ENCODE measurements around the gene PPM1H.

Gene PPM1H

GRCh38 chr12:62805517-62805916, 129.4 kb downstream of the PPM1H start:
- Histone ChIP-seq H4K20me1 (ENCODE audit: insufficient read depth, low read length) (no peaks in the 10 kb centered on the region), H3K36me3 (ENCODE audit: insufficient read depth, low read length) (no peaks in the 10 kb centered on the region), H3F3A (ENCODE audit: insufficient read depth, low read length) (no peaks in the 10 kb centered on the region), H3K27me3 (ENCODE audit: insufficient read depth, low read length) (no peaks in the 10 kb centered on the region), H3K4me3 (ENCODE audit: low read depth, low read length, poor library complexity, severe bottlenecking) (no peak overlapping the region), H3K4me1 (ENCODE audit: insufficient read depth, low read length, severe bottlenecking) (no peaks in the 10 kb centered on the region), H3K9me2 (ENCODE audit: low read depth, low read length) (no peaks in the 10 kb centered on the region), H3K9ac (ENCODE audit: low read length) (no peak overlapping the region), H3K4me2 (ENCODE audit: low read length) (no peak overlapping the region), H3K79me2 (ENCODE audit: insufficient read depth, low read length) (no peaks in the 10 kb centered on the region), H3K9me3 (ENCODE audit: low read length) (no peaks in the 10 kb centered on the region), H2AFZ (ENCODE audit: low read length) (no peak overlapping the region), H3K27ac (ENCODE audit: low read depth, low read length, poor library complexity, severe bottlenecking) (no peak overlapping the region)
- TF ChIP-seq CTCF (IDR thresholded peaks at IDR 0.05; ENCODE audit: low read length) = no peak

DNA sequence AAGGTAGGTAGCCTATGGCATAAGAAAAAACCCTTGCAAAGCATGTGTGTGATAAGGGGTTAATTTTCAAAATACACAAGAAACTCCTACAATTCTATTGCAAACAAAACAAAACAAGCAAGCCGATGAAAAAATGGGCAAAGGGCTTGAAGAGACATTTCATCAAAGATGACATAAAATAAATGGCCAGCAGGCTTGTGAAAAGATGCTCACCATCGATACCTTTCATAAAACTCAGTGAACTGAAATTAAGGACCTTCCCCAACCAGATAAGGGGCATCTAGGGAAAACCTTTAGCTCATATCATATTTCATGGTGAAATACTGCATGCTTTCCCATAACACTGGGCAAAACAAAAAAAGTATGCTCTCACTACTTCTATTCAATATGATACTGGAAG, 131.2 kb downstream of the PPM1H start:
- Histone ChIP-seq H3K27ac (ENCODE audit: low read depth, low read length, poor library complexity, severe bottlenecking) (no peak overlapping the region), H4K20me1 (ENCODE audit: insufficient read depth, low read length) (no peaks in the 10 kb centered on the region), H3K4me1 (ENCODE audit: insufficient read depth, low read length, severe bottlenecking) (no peaks in the 10 kb centered on the region), H3K9ac (ENCODE audit: low read length) (no peak overlapping the region), H3K36me3 (ENCODE audit: insufficient read depth, low read length) (no peaks in the 10 kb centered on the region), H3K9me2 (ENCODE audit: low read depth, low read length) (no peaks in the 10 kb centered on the region), H3K27me3 (ENCODE audit: insufficient read depth, low read length) (no peaks in the 10 kb centered on the region), H3F3A (ENCODE audit: insufficient read depth, low read length) (no peaks in the 10 kb centered on the region), H3K4me2 (ENCODE audit: low read length) (no peak overlapping the region), H3K9me3 (ENCODE audit: low read length) (no peaks in the 10 kb centered on the region), H3K4me3 (ENCODE audit: low read depth, low read length, poor library complexity, severe bottlenecking) (no peak overlapping the region), H3K79me2 (ENCODE audit: insufficient read depth, low read length) (no peaks in the 10 kb centered on the region), H2AFZ (ENCODE audit: low read length) (no peak overlapping the region)
- TF ChIP-seq CTCF (IDR thresholded peaks at IDR 0.05; ENCODE audit: low read length) (no peak), EZH2 (IDR thresholded peaks at IDR 0.05; ENCODE audit: borderline replicate concordance, low read length) (no peak)

GRCh38 chr12:62802984-62803383, 132.0 kb downstream of the PPM1H start:
- H3K4me2 ChIP-seq (ENCODE audit: low read length) = no peak overlapping the region
- H3K27me3 ChIP-seq (ENCODE audit: insufficient read depth, low read length) = no peaks in the 10 kb centered on the region
- H3K9ac ChIP-seq (ENCODE audit: low read length) = no peak overlapping the region
- H3K27ac ChIP-seq (ENCODE audit: low read depth, low read length, poor library complexity, severe bottlenecking) = no peak overlapping the region
- no peaks in the 10 kb centered on the region for H3K9me3 ChIP-seq (ENCODE audit: low read length)
- no peak overlapping the region for H2AFZ ChIP-seq (ENCODE audit: low read length)
- H3K79me2 ChIP-seq (ENCODE audit: insufficient read depth, low read length) = no peaks in the 10 kb centered on the region
- no peaks in the 10 kb centered on the region for H3K9me2 ChIP-seq (ENCODE audit: low read depth, low read length)
- no peaks in the 10 kb centered on the region for H4K20me1 ChIP-seq (ENCODE audit: insufficient read depth, low read length)
- no peaks in the 10 kb centered on the region for H3K36me3 ChIP-seq (ENCODE audit: insufficient read depth, low read length)
- H3K4me3 ChIP-seq (ENCODE audit: low read depth, low read length, poor library complexity, severe bottlenecking) = no peak overlapping the region
- H3F3A ChIP-seq (ENCODE audit: insufficient read depth, low read length) = no peaks in the 10 kb centered on the region
- no peaks in the 10 kb centered on the region for H3K4me1 ChIP-seq (ENCODE audit: insufficient read depth, low read length, severe bottlenecking)
- no peak for TF ChIP-seq EZH2 (IDR thresholded peaks at IDR 0.05; ENCODE audit: borderline replicate concordance, low read length)
- no peak for TF ChIP-seq CTCF (IDR thresholded peaks at IDR 0.05; ENCODE audit: low read length)

Measured in OCI-LY1 (cell line).